NB4 (cell line): Measurements from ENCODE around the gene PRKCE.

Source experiments
- MAX ChIP-seq: IDR thresholded peaks from 2 replicates; pipeline ENCODE4 v1.6.1; 2011; ENCODE audit warnings: low read depth, low read length
- MYC ChIP-seq: IDR thresholded peaks from 2 replicates; pipeline ENCODE4 v1.6.1; 2011; ENCODE audit warnings: low read depth, low read length
- POLR2A ChIP-seq: IDR thresholded peaks from 2 replicates; pipeline ENCODE4 v1.6.1; 2011; ENCODE audit warnings: mild to moderate bottlenecking; ENCODE audit not compliant: insufficient read length; ENCODE audit errors: extremely low read depth
- TF ChIP-seq, protein P1 (sequence below): IDR thresholded peaks from one replicate; pipeline ENCODE4 v1.5.1; 2012; ENCODE audit warnings: low read depth, low read length

GRCh38 chr2:45830322-45830721 lies 178.8 kb downstream of the PRKCE start:
- TF ChIP-seq, protein P1, sequence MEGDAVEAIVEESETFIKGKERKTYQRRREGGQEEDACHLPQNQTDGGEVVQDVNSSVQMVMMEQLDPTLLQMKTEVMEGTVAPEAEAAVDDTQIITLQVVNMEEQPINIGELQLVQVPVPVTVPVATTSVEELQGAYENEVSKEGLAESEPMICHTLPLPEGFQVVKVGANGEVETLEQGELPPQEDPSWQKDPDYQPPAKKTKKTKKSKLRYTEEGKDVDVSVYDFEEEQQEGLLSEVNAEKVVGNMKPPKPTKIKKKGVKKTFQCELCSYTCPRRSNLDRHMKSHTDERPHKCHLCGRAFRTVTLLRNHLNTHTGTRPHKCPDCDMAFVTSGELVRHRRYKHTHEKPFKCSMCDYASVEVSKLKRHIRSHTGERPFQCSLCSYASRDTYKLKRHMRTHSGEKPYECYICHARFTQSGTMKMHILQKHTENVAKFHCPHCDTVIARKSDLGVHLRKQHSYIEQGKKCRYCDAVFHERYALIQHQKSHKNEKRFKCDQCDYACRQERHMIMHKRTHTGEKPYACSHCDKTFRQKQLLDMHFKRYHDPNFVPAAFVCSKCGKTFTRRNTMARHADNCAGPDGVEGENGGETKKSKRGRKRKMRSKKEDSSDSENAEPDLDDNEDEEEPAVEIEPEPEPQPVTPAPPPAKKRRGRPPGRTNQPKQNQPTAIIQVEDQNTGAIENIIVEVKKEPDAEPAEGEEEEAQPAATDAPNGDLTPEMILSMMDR = no peak
- no peak for TF ChIP-seq POLR2A
- TF ChIP-seq MAX = no peak
- no peak for TF ChIP-seq MYC
